ENCODE data around the gene PRSS1.
"Not testable (repeated sequence)": the region's sequence is repeated elsewhere in the genome, so short reads cannot be mapped to it uniquely, and the experiment has no call there.

PRSS1 gene

DNA sequence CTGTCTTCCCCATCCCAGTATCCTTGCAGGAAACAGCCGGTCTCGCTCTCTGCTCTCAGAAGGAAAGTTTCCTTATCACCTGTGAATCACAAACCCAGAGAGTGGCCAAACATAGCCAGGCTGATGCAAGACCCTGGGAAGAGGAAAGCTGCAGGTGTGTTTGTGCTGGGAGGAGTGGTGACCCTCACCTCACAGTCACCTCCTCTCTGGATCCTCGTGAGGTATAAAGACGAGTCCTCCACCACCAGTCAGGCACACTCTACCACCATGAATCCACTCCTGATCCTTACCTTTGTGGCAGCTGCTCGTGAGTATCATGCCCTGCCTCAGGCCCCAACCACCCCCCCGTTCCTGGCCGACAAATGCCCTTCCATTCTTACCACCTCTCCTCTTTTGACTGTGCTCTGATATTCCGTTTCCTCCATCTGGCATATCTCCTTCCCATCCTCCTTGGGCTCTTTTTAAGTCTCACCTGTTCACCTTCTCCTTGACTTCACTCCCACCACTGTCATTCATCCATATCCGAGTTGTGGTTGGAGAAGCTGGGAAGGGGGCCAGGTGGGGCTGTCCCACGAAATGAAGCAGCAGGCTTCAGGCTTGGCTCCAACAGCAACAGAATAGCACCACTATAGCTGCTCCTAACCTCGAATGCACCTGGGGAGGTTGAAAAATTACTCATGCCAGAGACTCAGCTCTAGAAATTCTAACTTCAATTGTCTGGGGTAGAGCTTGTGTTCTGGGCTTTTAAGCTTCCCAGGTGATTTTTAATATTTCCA, at the start of gene PRSS1:
Gene PRSS1 (plus strand): TSS at position 255 of the 776 bp plus-strand sequence. CDS start 13 bp downstream, at position 268.
- no peak for DNase-seq

DNA sequence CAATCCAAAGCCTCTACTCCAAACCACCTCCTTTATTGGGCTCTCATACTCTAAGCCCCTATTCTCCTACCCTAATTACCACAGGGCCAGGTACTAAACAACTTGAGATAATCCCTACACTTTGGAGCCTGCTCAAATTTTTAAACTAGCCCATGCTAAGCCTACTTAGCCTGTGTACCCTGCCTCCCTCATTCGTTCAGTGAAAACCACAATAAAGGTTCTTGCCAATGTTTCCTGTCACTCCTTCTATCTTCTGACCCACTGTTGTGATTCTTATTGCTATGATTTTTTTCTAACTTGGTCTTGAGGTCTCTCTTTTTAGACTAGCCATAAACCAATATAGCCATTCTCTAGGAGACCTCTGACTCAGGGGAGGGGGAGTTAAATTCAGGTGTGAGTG, 48.3 kb upstream of the PRSS1 start:
- DNase-seq = not testable (repeated sequence)

DNA sequence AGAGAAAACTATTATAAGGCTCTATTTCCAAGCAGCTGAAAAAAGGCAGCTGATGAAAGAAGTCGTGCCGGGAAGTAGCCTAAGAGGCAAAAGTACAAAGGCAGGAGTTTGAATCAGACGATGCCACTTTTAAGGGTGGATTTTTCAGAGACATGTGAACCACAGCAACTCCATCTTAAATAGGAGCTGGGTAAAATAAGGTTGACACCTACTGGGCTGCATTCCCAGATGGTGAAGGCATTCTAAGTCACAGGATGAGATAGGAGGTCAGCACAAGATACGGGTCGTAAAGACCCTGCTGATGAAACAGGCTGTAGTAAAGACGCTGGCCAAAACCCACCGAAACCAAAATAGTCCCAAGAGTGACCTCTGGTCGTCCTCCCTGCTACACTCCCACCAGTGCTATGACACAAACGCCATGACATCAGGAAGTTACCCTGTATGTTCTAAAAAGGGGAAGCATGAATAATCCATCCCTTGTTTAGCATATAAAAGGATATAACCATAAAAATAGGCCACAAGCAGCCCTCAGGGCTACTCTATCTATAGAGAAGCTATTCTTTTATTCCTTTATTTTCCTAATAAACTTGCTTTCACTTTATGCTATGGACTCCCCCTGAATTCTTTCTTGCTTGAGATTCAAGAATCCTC, 45.5 kb upstream of the PRSS1 start:
- no peak for DNase-seq

DNA sequence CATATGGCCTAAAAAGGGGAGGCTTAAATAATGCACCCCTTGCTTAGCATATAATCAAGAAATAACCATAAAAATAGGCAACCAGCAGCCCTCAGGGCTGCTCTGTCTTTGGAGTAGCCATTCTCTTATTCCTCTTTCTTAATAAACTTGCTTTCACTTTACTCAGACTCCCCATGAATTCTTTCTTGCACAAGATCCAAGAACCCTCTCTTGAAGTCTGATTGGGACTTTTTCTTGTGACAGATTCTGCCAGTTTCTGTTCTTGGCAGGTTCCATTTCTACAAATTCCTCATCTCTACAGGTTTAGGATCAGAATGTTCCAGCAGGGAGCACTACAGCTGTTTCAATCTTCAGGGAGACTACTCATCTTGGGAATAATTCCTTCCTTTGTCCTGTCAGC, 40.5 kb upstream of the PRSS1 start:
- not testable (repeated sequence) for DNase-seq

DNA sequence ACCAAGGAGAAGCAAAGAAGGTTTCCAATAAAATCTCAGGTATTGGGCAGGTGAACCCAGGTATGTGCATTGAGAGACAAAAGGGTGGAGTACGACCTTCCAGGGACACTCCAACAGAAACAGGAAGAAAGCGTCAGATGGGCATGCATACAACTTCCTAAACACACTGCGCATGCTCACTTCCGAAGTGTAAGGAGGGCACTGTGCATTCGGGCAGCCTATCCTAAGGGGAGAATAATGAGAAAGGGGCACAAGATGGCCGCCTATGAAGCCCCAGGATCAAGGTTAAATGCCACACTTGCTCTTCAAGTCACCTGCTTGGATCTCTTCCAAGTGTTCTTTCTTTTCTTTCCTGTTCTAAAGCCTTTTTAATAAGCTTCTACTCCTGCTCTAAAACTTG, 39.4 kb upstream of the PRSS1 start:
- DNase-seq = no peak

DNA sequence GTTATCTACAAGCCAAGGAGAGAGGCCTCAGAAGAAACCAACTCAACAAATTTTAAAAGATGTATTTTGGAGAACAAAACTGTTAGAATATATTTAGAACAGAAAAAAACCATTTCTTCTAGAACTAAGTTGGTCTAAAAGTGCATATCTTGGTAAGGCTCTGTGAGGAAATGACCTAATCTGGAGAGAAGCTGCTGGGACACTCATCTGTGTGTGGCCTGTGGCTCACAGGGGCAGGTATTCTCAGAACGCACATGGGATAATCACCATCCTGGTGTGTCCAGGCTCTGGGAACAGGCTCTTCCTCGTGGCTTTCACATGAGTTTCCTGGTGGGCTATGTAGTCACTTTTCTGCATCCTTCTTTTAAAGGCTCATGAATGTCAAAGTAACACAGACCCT, 38.1 kb upstream of the PRSS1 start:
- DNase-seq = no peak

DNA sequence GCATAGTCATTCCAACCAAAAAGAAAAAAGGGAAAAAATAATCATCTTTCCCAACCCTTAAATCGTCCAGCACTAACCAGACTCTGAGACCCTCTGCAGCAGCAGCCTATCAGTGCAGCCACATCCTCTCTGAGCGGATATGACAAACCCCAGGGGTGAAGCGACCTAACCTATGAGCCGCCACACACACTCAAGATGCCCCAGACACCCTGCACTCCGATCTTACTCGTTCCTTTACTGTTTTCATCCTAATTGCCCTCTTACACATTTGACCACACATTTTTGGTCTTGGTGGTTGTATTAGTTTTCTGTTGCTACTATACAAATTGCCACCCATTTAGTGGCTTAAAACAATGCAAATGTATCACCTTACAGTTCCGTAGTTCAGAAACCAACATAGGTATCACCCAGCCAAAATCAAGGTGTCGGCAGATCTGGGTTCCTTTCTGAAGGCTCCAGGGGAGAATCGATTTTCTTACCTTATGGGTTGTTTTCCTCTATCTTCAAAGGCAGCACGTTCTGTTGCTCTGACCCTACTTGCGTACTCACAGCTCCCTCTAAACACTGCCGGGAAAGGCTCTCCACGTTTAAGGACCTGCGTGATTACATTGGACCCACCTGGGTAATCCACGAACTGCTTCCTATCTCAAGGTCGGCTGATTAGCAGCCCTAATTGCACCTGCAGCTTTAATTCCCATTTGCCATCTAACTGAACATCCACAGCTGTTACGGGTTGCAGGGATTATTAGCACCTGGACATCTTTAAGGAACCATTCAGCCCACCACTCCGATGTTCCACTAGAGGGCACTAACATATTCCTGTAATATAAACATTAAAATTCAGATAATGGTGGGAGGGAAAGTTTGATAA, 37.3 kb upstream of the PRSS1 start:
- no peak for DNase-seq

DNA sequence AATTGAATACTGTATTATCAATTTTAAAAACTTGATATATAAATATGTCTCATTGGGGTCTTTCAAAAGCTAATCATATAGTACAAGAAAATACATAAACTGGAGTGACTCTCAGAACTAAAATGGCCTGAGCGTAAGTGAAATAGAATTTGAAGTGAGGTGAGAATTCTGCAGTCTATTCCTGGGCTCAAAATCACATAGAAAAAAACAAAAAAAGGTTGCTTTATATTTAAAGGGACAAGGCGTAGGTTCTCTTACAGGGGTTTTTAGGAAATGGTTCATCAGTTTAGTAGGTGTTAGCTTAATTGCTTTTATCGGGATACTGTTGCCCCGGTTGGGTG, 36.7 kb upstream of the PRSS1 start:
- DNase-seq = no peak

DNA sequence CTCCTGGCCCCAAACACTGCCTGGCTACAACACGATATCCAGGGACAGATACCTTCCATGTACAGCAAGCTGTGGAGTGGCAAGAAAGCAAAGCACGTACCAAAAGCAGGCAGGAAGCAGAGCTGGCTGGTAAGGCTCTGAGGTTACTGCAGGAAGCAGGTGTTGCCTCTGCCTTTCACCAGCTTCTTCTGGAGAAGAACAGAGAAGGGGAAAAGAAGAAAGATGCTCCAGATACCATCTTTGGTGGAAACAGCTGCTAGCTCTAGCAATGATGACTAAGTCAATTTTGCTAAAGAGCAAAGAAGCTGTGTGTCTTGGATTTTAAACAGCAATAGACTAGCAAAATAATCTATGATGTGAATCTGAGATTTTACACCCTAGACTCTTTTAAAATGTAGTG, 34.9 kb upstream of the PRSS1 start:
- no peak for DNase-seq

DNA sequence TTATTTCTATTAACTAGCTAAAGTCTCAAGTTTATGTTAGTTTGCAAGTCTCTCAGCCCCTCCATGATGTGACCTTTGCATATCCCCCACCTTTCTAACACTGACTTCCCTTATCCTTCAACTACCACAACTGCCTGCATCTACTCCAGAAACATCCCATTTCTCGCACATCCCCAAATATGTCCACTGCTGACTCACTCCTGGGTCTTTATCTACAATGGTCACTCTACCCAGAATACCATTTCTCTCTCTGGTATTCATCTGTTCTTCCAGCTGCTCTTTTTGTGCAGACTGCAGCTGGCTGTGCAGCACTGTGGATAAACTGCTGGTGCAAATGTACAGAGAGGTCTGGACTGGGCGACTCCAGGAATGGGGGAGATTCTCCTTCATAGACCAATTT, 32.7 kb upstream of the PRSS1 start:
- DNase-seq = no peak

DNA sequence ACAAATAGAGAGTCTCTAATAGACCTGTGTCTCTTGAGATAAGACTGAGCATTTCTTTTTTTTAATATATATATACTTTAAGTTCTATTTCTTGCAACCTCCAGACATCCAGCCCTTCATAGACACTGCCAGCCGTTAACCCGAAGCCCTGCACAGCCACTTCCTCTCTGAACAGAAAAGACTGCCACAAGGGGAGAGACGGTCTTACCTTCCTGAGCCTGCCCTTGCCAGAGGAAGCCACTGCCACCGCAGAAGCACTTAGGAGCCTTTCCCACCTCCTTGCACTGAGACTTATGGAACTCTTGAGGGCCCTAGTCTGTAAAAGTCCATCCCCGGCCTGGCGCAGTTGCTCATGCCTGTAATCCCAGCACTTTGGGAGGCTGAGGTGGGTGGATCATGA, 31.8 kb upstream of the PRSS1 start:
- DNase-seq = no peak

DNA sequence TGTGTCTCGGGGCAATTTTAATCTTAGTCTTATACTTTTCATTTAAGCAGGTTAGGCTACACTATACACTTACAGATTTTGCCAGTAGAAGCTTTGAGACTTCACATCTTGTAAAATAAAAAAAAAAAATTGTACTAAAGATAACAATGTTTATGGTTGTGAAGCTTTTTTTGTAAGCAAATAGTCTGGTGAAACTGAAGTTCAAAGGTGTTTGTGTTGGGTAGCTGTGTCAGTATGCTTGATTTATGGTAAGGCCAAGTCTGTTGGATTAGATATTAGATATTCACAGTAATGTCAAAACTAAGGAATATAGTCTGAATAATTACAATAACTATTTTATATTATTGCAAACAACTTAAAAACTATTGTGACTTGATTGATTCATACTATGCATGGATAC, 31.0 kb upstream of the PRSS1 start:
- no peak for DNase-seq

DNA sequence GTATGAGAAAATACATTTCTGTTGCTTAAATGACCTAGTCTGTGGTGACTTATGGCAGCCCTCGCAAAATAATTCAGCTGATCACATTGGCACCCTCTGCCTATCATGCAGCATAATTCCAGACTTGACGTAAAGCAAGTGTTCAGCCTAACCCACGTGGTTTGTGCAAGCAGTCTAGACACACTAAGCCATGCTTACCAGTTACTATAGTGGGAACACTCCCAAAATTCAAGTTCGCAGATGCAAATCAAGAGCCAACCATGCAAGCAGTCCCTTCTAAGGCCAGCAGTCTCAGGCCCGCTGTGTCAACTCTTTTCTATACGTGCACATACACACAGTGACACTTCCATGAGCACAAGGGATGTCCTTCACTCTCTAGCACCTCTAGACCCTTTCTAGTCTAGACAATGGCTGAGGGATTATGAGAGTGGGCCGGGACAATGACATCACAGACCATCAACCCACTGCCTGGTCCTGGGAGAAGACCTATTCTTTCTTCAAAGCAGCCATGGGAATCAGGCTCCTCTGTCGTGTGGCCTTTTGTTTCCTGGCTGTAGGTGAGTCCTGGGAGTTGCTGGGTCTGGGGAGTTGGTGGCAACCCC, 29.0 kb upstream of the PRSS1 start:
- no peak for DNase-seq

DNA sequence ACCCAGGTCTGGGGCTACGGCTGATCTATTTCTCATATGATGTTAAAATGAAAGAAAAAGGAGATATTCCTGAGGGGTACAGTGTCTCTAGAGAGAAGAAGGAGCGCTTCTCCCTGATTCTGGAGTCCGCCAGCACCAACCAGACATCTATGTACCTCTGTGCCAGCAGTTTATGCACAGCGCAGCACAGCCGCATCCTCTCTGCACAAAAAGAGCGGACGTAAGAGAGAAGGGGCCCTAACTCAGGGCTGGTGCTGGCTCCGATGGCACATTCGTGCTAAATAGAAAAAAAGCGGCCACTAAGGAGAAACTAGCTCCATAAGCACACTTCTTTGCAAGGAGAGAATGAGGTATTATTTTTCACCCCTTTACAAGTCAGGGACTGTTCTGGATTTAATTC, 28.3 kb upstream of the PRSS1 start:
- DNase-seq = no peak

DNA sequence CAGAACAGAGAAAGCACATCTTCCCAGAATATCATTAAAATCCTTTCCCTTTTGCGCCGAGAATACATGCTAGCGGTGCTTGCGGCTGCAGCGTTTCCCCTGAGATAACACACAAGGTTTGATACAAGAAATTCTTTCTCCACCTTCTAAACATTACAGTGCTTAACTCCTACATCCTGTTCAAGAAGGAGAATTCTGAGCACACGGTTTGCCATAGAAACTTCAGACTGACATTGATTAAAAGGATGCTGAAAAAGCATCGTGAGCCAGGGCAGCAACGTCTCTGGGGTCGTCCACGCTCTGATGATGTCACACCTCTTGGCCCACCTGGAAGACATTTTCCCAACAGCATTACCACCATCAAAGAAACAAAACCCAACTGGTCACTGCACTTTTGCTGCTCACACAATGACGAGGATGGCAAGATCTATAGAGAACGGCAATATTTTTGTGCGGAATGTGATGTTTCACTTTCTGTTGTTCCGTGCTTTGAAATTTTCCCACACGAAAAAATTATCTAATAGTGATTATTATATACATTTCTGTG, 27.0 kb upstream of the PRSS1 start:
- no peak for DNase-seq

DNA sequence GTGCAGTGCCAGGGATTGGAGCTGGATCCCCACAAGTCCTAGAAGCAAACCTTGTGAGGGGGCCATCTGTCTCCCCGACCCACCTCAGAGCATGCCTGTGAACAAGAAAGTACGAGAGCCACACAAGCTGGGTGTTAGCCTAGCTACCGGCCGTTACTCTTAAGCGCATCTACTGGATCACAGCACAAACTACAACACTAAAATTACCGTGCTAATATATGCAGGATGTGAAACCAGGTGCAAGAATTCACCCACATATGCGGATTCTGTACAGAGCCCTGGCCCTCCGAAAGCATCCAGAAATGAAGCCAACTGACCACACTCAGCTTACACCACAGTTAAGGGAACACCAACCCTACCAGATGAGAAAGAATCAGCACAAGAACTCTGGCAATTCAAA, 16.0 kb upstream of the PRSS1 start:
- no peak for DNase-seq

DNA sequence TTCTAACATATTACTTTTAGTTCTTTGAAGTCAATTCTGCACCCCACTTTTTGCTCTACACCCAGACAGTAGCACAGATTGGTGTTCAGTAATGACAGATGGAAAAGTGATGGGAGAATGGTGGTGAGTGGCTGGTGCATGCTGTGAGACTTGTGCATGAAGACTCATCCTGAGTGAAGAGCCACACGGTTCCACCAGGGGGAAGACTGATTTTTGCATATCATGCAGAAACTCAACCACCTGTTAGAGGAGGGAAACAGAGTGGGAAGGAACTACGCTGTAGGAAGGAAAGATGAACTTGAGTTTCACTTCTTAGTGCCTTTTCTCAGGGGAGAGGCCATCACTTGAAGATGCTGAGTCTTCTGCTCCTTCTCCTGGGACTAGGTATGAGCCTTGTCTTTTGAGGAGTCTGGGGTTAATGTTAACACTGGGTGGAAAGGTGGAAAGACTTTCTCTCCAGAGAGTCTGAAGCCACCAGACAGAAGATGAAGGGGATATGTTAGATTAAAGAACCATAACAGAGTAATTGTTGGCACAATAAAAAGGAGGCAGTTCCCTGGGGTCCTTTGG, 9.3 kb upstream of the PRSS1 start:
- no peak for DNase-seq

DNA sequence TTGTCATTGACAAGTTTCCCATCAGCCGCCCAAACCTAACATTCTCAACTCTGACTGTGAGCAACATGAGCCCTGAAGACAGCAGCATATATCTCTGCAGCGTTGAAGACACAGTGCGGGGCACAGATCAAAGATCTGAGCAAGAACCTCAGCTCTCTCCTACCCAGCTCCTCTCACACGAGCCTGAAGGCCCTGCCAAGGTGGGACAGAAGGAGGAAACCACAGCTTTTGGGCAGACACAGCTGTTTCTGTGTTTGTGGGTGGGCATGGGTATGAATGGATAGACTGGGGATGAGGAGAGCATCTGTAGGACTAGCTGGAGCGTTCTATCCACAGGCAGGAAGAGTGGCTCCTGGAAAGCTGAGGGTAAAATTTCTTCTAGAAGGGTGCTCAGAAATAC, 8.5 kb upstream of the PRSS1 start:
- no peak for DNase-seq

DNA sequence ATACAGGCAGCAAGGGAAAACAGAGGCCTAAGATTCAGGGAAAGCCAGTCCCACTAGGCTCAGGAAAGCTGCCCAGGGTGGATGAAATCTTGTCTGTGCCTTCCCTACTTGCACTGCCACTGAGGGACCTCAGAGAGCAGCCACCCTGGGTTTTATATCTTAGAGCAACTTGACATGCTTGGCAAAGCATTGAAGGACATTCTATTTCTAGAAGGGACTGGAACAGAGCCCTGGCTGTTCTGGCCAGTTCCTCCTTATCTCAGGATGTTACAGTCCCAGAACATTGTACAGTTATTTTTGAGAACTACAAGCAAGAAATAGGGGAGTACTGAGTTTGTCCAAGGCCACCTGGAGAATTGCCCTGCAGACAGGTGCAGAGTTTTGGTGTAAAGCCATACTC, 7.3 kb upstream of the PRSS1 start:
- not testable (repeated sequence) for DNase-seq

DNA sequence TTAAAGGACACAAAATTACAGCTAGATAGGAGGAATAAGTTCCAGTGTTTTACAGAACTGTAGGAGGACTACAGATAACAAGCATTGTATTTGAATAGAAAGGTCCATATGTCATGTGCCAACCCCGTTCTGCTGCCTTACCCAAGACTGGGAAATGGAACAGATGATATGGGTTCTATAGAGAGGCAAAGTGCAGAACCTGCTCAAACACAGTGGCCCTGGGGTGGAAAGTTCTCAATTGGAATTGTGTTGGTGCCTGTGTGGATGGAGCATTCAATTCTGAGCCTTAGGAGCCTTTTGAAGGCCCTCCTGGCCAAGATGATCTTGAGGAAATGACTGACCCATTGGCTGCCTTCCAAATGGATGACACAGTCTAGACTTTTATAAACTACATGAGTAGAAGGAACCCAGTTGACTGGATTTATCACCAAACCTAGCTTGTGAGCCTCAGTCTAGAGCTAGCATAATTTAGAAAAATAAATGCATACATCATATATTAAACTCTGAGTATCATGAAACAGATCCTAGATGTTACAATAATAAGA, 4.1 kb upstream of the PRSS1 start:
- DNase-seq = no peak

DNA sequence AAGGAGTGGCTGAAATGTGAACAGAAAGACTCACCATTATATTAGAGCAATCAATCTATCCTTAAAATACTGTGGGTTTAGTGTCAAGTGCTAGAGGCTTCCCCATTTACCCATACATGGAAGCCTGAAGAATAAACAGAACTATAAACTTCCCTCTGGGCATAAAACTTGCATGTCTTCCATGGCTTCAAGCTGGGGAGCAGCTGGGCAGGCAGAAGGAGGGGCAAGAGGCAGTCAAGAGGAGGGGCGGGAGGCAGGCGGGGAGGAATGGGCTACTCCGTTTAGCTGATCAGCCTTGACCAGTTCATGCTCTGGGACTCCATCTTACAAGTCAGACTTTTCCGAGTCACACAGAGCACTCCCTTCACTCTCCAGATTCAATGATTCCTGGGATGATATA, 3.5 kb upstream of the PRSS1 start:
- DNase-seq = no peak

DNA sequence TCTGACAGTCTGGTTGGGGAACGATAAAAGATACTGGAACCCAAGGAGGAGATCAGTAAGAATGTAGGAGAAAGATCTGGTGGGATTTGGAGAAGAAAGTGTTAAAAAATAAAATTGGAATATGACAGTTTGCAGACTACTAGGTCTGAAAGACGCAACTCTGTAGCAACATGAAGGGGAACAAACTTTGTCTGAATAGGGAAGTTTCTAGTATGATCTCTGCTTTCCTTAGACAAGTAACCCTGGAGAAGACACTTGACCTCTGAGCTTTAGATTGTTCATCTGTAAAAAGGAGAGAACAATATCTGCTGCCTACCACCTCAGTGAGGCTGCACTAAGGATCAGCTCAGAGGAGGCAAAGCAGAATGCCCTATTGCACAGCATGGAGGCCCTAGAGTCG, 3.0 kb upstream of the PRSS1 start:
- DNase-seq = no peak

DNA sequence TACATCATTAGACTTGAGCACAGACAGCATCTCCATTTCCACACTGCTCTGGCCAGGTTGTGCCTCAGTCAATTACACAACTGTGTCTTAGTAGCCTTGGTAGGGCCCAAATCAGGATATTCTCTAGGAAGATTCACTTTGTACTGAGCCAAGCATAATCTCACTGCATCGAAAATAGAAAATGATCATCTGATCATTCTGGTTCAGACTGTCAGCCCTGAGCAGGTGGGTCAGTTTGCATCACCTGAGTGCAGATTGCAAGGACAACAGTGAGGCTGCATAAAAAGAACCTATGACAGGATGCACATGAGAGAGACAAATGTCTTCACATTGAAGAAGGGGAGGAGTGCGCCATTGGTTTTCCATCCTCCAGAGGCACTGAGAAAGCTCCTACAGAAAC, 862 bp upstream of the PRSS1 start:
- not testable (repeated sequence) for DNase-seq

Measured in NCI-H774 (cell line).